GM12872 (cell line): ENCODE data around the gene CENPX.

ENCODE experiments used
- CTCF ChIP-seq: IDR thresholded peaks from 3 replicates; pipeline ENCODE4 v1.5.1; 2011; ENCODE audit warnings: low read depth, mild to moderate bottlenecking, low read length, moderate library complexity; ENCODE audit not compliant: insufficient read depth

CENPX gene

DNA sequence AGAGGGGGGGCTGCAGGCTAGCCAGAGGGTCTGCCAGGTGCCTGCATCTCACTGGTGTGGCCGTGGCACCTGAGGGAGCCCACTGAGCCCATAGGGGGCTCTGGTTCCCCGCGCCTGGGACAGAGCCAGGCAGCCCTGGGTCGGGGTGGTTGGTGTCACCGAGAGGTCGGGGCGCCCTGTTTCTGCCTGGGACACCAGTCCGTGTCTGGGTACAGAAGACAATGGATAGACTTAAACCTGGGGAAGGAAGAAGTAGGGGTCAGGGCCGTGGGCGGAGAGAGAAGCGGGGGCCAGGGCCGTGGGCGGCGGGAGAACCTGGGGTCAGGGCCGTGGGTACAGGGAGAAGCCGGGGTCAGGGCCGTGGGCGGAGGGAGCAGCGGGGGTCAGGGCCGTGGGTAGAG, 25.9 kb upstream of the CENPX start:
- TF ChIP-seq CTCF, result no peak

GRCh38 chr17:82047914-82048570, 25.4 kb upstream of the CENPX start:
- no peak for TF ChIP-seq CTCF

DNA sequence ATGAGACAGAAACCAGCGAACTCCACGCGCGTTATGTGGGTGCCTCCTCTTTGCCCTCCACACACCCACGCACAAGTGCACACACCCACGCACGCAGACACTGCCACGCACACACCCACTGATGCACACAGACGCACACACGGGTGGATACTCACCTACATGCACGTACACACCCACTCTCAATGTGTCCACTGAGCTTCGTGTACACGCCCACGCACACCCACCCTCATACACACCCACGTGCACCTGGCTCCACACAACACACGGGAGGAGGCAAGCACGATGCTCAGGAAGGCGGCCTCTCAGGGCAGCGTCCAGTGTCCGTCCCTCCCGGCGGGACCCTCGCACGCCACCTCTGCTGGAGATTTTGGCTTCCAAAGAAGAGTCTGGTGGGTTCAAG, 24.7 kb upstream of the CENPX start:
- TF ChIP-seq CTCF, result no peak

DNA sequence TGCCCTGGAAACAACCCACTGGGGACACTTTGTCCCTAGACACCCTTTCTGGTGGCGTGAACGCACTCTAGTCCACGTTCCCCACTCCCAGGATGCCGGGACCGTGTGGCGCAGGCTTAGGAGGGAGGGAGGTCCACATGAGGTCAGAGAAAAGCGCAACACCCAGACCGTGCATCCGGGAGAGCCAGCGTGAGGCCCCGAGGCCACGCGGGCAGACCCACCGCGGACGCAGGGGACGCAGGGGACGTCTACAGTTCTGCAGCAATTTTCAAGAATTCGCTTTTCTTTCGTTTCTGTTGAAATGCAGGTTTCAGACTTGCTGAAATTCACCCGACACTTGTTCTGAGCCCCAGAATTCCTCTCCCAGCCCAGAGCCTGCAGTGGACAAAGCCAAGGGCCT, 24.2 kb upstream of the CENPX start:
- TF ChIP-seq CTCF, result no peak

DNA sequence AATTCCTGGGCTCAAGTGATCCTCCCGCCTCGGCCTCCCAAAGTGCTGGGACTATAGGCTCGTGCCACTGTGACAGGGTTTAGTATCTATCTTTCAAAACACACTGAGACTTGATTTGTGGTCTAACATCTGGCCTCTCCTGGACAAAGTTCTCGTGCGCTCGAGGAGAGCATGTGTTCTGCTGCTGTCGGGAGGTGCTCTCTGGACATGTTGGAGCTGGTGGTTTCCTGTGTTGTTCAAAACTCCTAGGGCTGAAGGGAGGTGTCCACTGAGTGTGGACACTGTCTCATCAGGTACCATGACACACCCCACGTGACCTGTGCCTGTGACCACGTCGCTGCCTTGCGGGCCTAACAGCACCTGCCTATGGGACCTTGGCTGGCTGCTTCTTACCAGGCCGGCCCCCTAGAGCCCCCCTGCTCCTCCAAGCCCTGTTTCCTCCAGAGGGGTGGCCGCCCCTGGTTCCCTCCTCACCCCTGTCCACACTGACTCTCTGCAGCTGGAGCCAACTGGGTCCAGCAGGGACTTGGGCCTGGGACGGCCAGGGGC, 23.3 kb upstream of the CENPX start:
- TF ChIP-seq CTCF, result no peak

- TF ChIP-seq CTCF, result no peak
These were observed 20.8 kb upstream of the CENPX start for GRCh38 chr17:82043507-82043906.

- TF ChIP-seq CTCF, result no peak
These were observed 20.0 kb upstream of the CENPX start for GRCh38 chr17:82042649-82043048.
